GM12891 (cell line): ENCODE measurements around the gene CDH23.

Experiments
- PAX5 ChIP-seq: IDR thresholded peaks from 2 replicates; pipeline ENCODE4 v1.6.1; 2011; ENCODE audit warnings: low read length, moderate library complexity, mild to moderate bottlenecking; ENCODE audit not compliant: insufficient read depth, severe bottlenecking
- POLR2A ChIP-seq: IDR thresholded peaks from 2 replicates; pipeline ENCODE4 v1.6.1; 2011; ENCODE audit warnings: low read depth, low read length, control low read depth
- POLR2AphosphoS5 ChIP-seq: IDR thresholded peaks from 2 replicates; pipeline ENCODE4 v1.6.1; 2011; ENCODE audit warnings: low read depth, low read length, control low read depth
- POU2F2 ChIP-seq: IDR thresholded peaks from 2 replicates; pipeline ENCODE4 v1.6.1; 2011; ENCODE audit warnings: low read depth, mild to moderate bottlenecking, control low read depth, low read length, moderate library complexity
- SPI1 ChIP-seq: IDR thresholded peaks from 2 replicates; pipeline ENCODE4 v1.6.1; 2011; ENCODE audit warnings: low read depth, low read length, control low read depth
- TAF1 ChIP-seq: IDR thresholded peaks from 2 replicates; pipeline ENCODE4 v1.6.1; 2011; ENCODE audit warnings: low read depth, low read length, control low read depth

DNA sequence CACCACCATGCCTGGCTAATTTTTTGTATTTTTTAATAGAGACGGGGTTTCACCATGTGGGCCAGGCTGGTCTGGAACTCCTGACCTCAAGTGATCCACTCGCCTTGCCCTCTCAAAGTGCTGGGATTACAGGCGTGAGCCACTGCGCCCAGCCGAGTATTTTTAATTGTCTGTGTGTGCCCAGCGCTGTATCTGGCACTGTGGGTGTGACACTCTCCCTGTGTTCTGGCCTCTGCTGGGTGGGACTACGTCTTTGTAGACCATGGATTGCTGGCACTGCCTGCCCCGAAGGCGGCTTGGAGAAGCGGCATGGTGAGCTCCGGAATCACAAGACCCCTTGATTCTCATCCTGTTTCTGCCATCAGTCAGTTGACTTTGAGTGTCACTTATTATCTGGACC is 136.2 kb downstream of the CDH23 start:
- TF ChIP-seq POLR2A = no peak
- TF ChIP-seq TAF1 = no peak
- TF ChIP-seq POLR2AphosphoS5 = no peak
- no peak for TF ChIP-seq SPI1
- no peak for TF ChIP-seq PAX5
- no peak for TF ChIP-seq POU2F2
